ENCODE results near the gene ANP32D.
"Not testable (repeated sequence)": the region's sequence is repeated elsewhere in the genome, so short reads cannot be mapped to it uniquely, and the experiment has no call there.

The ANP32D gene

GRCh38 chr12:48506836-48507235 is 34.5 kb downstream of the ANP32D start:
- DNase-seq (ENCODE audit: low spot score) = not testable (repeated sequence)

- DNase-seq (ENCODE audit: low spot score) = no peak
Observed at GRCh38 chr12:48508987-48509386, 36.6 kb downstream of the ANP32D start.

- DNase-seq (ENCODE audit: low spot score) = no peak
Observed at GRCh38 chr12:48510111-48510510, 37.8 kb downstream of the ANP32D start.

- DNase-seq (ENCODE audit: low spot score) = no peak
Observed at GRCh38 chr12:48512855-48513254, 40.5 kb downstream of the ANP32D start.

GRCh38 chr12:48514728-48515127 is 42.4 kb downstream of the ANP32D start:
- DNase-seq (ENCODE audit: low spot score) = no peak

GRCh38 chr12:48520381-48520780 is 48.0 kb downstream of the ANP32D start:
- DNase-seq (ENCODE audit: low spot score) = not testable (repeated sequence)

Measured in activated CD4-positive, alpha-beta T cell treated with anti-CD3 and anti-CD28 coated beads, Interleukin-2, Interleukin-4, amounts not matched to agents 100 ng/mL and 50 ng/mL, durations not matched to agents 16 hours and 8 hours (primary cell).